GM18502 (cell line): ENCODE results near the gene ZNF718.
"Not testable (repeated sequence)": the region's sequence is repeated elsewhere in the genome, so short reads cannot be mapped to it uniquely, and the experiment has no call there.

Source experiments
- ATAC-seq: cut with Tn5 transposase; IDR thresholded peaks from one replicate; pipeline ENCODE4 v1.9.1; 2021; ENCODE audit warnings: mild to moderate bottlenecking; ENCODE audit not compliant: unreplicated experiment, poor library complexity

ZNF718 gene

GRCh38 chr4:124275-125081 is at the start of gene ZNF718:
Gene ZNF718 (plus strand): TSS chr4:124501. CDS start chr4:124671, 170 bp downstream.
- ATAC-seq = peak; percentile 99

- ATAC-seq = no peak
Observed at GRCh38 chr4:85951-86350, 38.4 kb upstream of the ZNF718 start.

GRCh38 chr4:86559-87324 is 37.6 kb upstream of the ZNF718 start:
- ATAC-seq = not testable (repeated sequence)

- ATAC-seq = no peak
Observed at GRCh38 chr4:98386-98785, 25.9 kb upstream of the ZNF718 start.

GRCh38 chr4:99863-100262 is 24.4 kb upstream of the ZNF718 start:
- no peak for ATAC-seq

- no peak for ATAC-seq
Observed at GRCh38 chr4:107083-107443, 17.2 kb upstream of the ZNF718 start.

GRCh38 chr4:107444-108429 is 16.6 kb upstream of the ZNF718 start:
- no peak for ATAC-seq

GRCh38 chr4:112771-113170 is 11.5 kb upstream of the ZNF718 start:
- no peak for ATAC-seq

GRCh38 chr4:113732-114131 is 10.6 kb upstream of the ZNF718 start:
- ATAC-seq = no peak

- ATAC-seq = no peak
Observed at GRCh38 chr4:114149-114548, 10.2 kb upstream of the ZNF718 start.

GRCh38 chr4:116499-116898 is 7.8 kb upstream of the ZNF718 start:
- ATAC-seq = no peak

GRCh38 chr4:120616-121015 is 3.7 kb upstream of the ZNF718 start:
- no peak for ATAC-seq

- ATAC-seq = no peak
Observed at GRCh38 chr4:121408-122084, 2.8 kb upstream of the ZNF718 start.

GRCh38 chr4:123922-124274 is 403 bp upstream of the ZNF718 start:
- not testable (repeated sequence) for ATAC-seq

GRCh38 chr4:125091-125771 is 930 bp downstream of the ZNF718 start:
- peak; percentile 21 for ATAC-seq

- no peak for ATAC-seq
Observed at GRCh38 chr4:125833-126232, 1.5 kb downstream of the ZNF718 start.

GRCh38 chr4:132483-132882 is 8.2 kb downstream of the ZNF718 start:
- ATAC-seq = no peak

- no peak for ATAC-seq
Observed at GRCh38 chr4:138935-139334, 14.6 kb downstream of the ZNF718 start.

GRCh38 chr4:139691-140090 is 15.4 kb downstream of the ZNF718 start:
- ATAC-seq = no peak
